Measurements from ENCODE around the gene PI4KA.

GRCh38 chr22:20809538-20810185 lies 48.9 kb downstream of the PI4KA start:
- TF ChIP-seq, protein P1, sequence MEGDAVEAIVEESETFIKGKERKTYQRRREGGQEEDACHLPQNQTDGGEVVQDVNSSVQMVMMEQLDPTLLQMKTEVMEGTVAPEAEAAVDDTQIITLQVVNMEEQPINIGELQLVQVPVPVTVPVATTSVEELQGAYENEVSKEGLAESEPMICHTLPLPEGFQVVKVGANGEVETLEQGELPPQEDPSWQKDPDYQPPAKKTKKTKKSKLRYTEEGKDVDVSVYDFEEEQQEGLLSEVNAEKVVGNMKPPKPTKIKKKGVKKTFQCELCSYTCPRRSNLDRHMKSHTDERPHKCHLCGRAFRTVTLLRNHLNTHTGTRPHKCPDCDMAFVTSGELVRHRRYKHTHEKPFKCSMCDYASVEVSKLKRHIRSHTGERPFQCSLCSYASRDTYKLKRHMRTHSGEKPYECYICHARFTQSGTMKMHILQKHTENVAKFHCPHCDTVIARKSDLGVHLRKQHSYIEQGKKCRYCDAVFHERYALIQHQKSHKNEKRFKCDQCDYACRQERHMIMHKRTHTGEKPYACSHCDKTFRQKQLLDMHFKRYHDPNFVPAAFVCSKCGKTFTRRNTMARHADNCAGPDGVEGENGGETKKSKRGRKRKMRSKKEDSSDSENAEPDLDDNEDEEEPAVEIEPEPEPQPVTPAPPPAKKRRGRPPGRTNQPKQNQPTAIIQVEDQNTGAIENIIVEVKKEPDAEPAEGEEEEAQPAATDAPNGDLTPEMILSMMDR (IDR thresholded peaks at IDR 0.05), result no peak
- TF ChIP-seq POLR2AphosphoS5 (IDR thresholded peaks at IDR 0.05) (no peak), POLR2A (IDR thresholded peaks at IDR 0.05) (no peak), EP300 (IDR thresholded peaks at IDR 0.05) (no peak)

Measured in stomach (tissue), 4 donors.